ENCODE measurements around the gene DTNA.

Gene DTNA

DNA sequence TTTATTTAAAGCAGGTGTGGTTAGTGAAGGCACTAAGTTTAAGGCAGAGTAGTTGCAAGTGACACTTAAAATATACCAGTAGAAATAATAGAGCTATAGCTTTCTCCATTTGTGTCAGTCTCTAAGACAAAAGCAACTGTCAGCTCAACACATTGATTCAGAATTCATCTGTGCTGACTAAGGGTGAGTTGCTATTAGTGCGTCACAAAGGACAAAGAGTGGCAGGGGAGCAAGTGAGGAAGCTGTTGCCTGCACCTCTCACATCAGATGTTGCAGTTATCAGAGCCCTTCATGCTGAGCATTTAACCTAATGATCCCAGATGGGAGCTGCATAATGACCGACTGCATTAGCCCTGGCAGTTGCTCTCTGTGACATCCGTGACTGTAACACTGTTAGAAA, 138.6 kb downstream of the DTNA start:
- no peak overlapping the region for H2AFZ ChIP-seq (ENCODE audit: low read depth, low read length)

DNA sequence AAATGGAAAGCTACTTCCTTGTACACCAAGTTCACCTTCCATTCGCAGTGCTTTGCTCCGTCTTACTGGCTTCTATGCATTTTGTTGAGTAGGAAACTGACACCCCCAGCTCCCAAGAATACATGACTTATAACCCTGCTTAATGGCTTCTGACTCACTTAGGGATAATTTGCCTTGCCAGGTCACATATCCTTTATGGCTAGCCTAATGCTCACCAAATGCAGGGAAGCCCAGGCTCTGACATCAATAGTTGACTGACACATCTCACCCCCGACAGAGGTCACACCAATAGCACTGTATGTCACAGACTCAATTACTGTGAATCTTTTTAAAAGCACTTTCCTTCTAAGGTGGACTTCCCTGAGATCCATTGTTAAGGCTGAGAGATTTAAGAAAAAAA, 147.2 kb downstream of the DTNA start:
- Histone ChIP-seq H3K36me3 (ENCODE audit: insufficient read depth, low read length) (no peaks in the 10 kb centered on the region), H3K79me2 (ENCODE audit: insufficient read depth, low read length) (no peaks in the 10 kb centered on the region), H2AFZ (ENCODE audit: low read depth, low read length) (no peak overlapping the region), H3K4me3 (ENCODE audit: low read depth in 1 of 2, low read length in 2 of 2) (no peak overlapping the region), H3K27ac (ENCODE audit: low read length) (no peak overlapping the region), H4K20me1 (ENCODE audit: insufficient read depth, low read length) (no peaks in the 10 kb centered on the region), H3K27me3 (ENCODE audit: insufficient read depth, low read length, poor library complexity) (no peaks in the 10 kb centered on the region), H3K4me2 (ENCODE audit: insufficient read depth, low read length) (no peak overlapping the region), H3K9me3 (ENCODE audit: insufficient read depth, low read length, severe bottlenecking) (no peaks in the 10 kb centered on the region), H3K9ac (ENCODE audit: low read depth, low read length) (no peak overlapping the region), H3K4me1 (ENCODE audit: insufficient read depth, low read length) (peaks cover 28% of the 10 kb centered on the region)
- ATAC-seq (ENCODE audit: insufficient read depth, low read depth) (no peak), DNase-seq (no peak)
- no peak for TF ChIP-seq EZH2 (IDR thresholded peaks at IDR 0.05; ENCODE audit: borderline replicate concordance, low read depth, low read length, severe bottlenecking)
- TF ChIP-seq, protein P1, sequence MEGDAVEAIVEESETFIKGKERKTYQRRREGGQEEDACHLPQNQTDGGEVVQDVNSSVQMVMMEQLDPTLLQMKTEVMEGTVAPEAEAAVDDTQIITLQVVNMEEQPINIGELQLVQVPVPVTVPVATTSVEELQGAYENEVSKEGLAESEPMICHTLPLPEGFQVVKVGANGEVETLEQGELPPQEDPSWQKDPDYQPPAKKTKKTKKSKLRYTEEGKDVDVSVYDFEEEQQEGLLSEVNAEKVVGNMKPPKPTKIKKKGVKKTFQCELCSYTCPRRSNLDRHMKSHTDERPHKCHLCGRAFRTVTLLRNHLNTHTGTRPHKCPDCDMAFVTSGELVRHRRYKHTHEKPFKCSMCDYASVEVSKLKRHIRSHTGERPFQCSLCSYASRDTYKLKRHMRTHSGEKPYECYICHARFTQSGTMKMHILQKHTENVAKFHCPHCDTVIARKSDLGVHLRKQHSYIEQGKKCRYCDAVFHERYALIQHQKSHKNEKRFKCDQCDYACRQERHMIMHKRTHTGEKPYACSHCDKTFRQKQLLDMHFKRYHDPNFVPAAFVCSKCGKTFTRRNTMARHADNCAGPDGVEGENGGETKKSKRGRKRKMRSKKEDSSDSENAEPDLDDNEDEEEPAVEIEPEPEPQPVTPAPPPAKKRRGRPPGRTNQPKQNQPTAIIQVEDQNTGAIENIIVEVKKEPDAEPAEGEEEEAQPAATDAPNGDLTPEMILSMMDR (IDR thresholded peaks at IDR 0.05; ENCODE audit: borderline replicate concordance, extremely low read depth, low read length, poor library complexity, severe bottlenecking): no peak

More for the DNA sequence above, 138.6 kb downstream of the DTNA start:
- Histone ChIP-seq H3K79me2 (ENCODE audit: insufficient read depth, low read length) (no peaks in the 10 kb centered on the region), H4K20me1 (ENCODE audit: insufficient read depth, low read length) (no peaks in the 10 kb centered on the region), H3K36me3 (ENCODE audit: insufficient read depth, low read length) (no peaks in the 10 kb centered on the region), H3K27me3 (ENCODE audit: insufficient read depth, low read length, poor library complexity) (no peaks in the 10 kb centered on the region), H3K27ac (ENCODE audit: low read length) (no peak overlapping the region), H3K4me1 (ENCODE audit: insufficient read depth, low read length) (no peaks in the 10 kb centered on the region), H3K9ac (ENCODE audit: low read depth, low read length) (no peak overlapping the region), H3K4me3 (ENCODE audit: low read depth in 1 of 2, low read length in 2 of 2) (no peak overlapping the region), H3K9me3 (ENCODE audit: insufficient read depth, low read length, severe bottlenecking) (no peaks in the 10 kb centered on the region), H3K4me2 (ENCODE audit: insufficient read depth, low read length) (no peak overlapping the region)
- DNase-seq: no peak
- no peak for TF ChIP-seq EZH2 (IDR thresholded peaks at IDR 0.05; ENCODE audit: borderline replicate concordance, low read depth, low read length, severe bottlenecking)
- TF ChIP-seq, protein P1 (IDR thresholded peaks at IDR 0.05; ENCODE audit: borderline replicate concordance, extremely low read depth, low read length, poor library complexity, severe bottlenecking): no peak
- no peak for ATAC-seq (ENCODE audit: insufficient read depth, low read depth)

DNA sequence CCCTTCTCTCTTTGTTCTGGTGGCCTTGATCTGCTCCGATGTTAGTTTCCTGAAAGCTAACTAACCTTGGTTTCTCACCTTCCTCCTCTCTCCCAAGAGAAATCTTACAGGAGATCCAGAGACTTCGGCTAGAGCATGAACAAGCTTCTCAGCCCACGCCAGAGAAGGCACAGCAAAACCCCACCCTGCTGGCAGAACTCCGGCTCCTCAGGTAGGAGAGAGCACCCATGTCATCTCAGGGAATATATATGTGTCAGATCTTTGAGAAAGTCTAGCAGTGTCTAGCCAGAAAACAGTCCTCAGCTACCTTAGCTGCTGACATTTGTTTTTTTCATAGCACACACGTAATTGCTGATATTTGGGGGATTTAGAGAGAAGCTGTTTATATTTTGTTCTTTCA, 148.1 kb downstream of the DTNA start:
- ATAC-seq (ENCODE audit: insufficient read depth, low read depth) (no peak), DNase-seq (no peak)
- Histone ChIP-seq H3K4me1 (ENCODE audit: insufficient read depth, low read length) (peaks cover 33% of the 10 kb centered on the region), H2AFZ (ENCODE audit: low read depth, low read length) (no peak overlapping the region), H3K9ac (ENCODE audit: low read depth, low read length) (no peak overlapping the region), H3K9me3 (ENCODE audit: insufficient read depth, low read length, severe bottlenecking) (no peaks in the 10 kb centered on the region), H3K4me3 (ENCODE audit: low read depth in 1 of 2, low read length in 2 of 2) (no peak overlapping the region), H3K4me2 (ENCODE audit: insufficient read depth, low read length) (no peak overlapping the region), H4K20me1 (ENCODE audit: insufficient read depth, low read length) (no peaks in the 10 kb centered on the region), H3K27me3 (ENCODE audit: insufficient read depth, low read length, poor library complexity) (no peaks in the 10 kb centered on the region), H3K79me2 (ENCODE audit: insufficient read depth, low read length) (no peaks in the 10 kb centered on the region), H3K36me3 (ENCODE audit: insufficient read depth, low read length) (no peaks in the 10 kb centered on the region), H3K27ac (ENCODE audit: low read length) (no peak overlapping the region)
- TF ChIP-seq, protein P1 (IDR thresholded peaks at IDR 0.05; ENCODE audit: borderline replicate concordance, extremely low read depth, low read length, poor library complexity, severe bottlenecking): no peak
- no peak for TF ChIP-seq EZH2 (IDR thresholded peaks at IDR 0.05; ENCODE audit: borderline replicate concordance, low read depth, low read length, severe bottlenecking)

DNA sequence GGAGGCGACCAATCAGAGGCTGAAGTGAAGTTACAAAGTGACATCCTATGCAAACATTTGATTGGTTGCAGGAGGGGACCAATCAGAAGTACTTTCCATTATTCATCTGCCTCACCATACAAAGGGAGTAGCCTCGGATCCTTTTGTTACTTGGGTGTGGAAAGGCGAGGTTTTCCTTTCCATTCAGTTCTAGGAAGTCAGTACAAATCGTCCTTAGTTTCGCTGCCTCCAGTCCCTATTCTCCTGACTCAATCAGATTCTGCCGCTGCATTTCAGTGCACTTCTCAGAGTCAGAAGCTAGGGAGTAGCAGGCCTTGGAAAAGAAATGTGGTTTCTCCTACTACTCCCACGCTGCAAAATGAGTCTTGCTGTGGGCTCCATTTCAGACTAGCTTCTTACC, 149.4 kb downstream of the DTNA start:
- Histone ChIP-seq H2AFZ (ENCODE audit: low read depth, low read length) (peak overlapping the region; percentile 24; the same call in 1 of the 2 replicates), H3K79me2 (ENCODE audit: insufficient read depth, low read length) (no peaks in the 10 kb centered on the region), H3K9ac (ENCODE audit: low read depth, low read length) (peak overlapping the region; percentile 15; the same call in 1 of the 2 replicates), H3K4me3 (ENCODE audit: low read depth in 1 of 2, low read length in 2 of 2) (no peak overlapping the region), H3K4me1 (ENCODE audit: insufficient read depth, low read length) (peaks cover 33% of the 10 kb centered on the region), H4K20me1 (ENCODE audit: insufficient read depth, low read length) (no peaks in the 10 kb centered on the region), H3K27ac (ENCODE audit: low read length) (peak overlapping the region; percentile 58), H3K36me3 (ENCODE audit: insufficient read depth, low read length) (no peaks in the 10 kb centered on the region), H3K9me3 (ENCODE audit: insufficient read depth, low read length, severe bottlenecking) (no peaks in the 10 kb centered on the region), H3K4me2 (ENCODE audit: insufficient read depth, low read length) (peak overlapping the region; percentile 74; the same call in 1 of the 2 replicates), H3K27me3 (ENCODE audit: insufficient read depth, low read length, poor library complexity) (no peaks in the 10 kb centered on the region)
- TF ChIP-seq EZH2 (IDR thresholded peaks at IDR 0.05; ENCODE audit: borderline replicate concordance, low read depth, low read length, severe bottlenecking): no peak
- TF ChIP-seq, protein P1 (IDR thresholded peaks at IDR 0.05; ENCODE audit: borderline replicate concordance, extremely low read depth, low read length, poor library complexity, severe bottlenecking): no peak
- ATAC-seq (ENCODE audit: insufficient read depth, low read depth) (no peak), DNase-seq (no peak)

Measured in DND-41 (cell line).